Tongue (tissue), 2 donors: ENCODE measurements around the gene IL1A. TPM values are rescaled to one million over a fixed set of nuclear protein-coding genes. Genes with fewer than 3 reads are reported as not detected.

Experiments used
- DNase-seq: peaks from one replicate; pipeline ENCODE4 v3.0.0-alpha.2; 2015
- total RNA-seq: library from RNA; depleted of rRNA; stranded (reverse); fragments of >200 nt; gene quantifications from one replicate; pipeline ENCODE4 v1.2.3, GENCODE V29; 2014

Gene IL1A
- total RNA-seq, 1 donor from 2014 or later: not detected

- no peak for DNase-seq
These were observed 8.1 kb upstream of the IL1A start for GRCh38 chr2:112792419-112792818.

- DNase-seq: no peak
These were observed 7.5 kb upstream of the IL1A start for GRCh38 chr2:112791693-112792230.

GRCh38 chr2:112791019-112791418, 6.7 kb upstream of the IL1A start:
- no peak for DNase-seq

- DNase-seq: no peak
These were observed 6.0 kb upstream of the IL1A start for GRCh38 chr2:112790305-112790704.

GRCh38 chr2:112789186-112789585, 4.9 kb upstream of the IL1A start:
- DNase-seq: no peak

GRCh38 chr2:112788653-112789052, 4.4 kb upstream of the IL1A start:
- no peak for DNase-seq

- DNase-seq: no peak
These were observed 3.6 kb upstream of the IL1A start for GRCh38 chr2:112787729-112788393.

GRCh38 chr2:112787294-112787693, 3.0 kb upstream of the IL1A start:
- DNase-seq: no peak

- no peak for DNase-seq
These were observed 1.0 kb downstream of the IL1A start for GRCh38 chr2:112783187-112783714.

GRCh38 chr2:112782234-112782799, 2.0 kb downstream of the IL1A start:
- DNase-seq: no peak

- DNase-seq: no peak
These were observed 4.7 kb downstream of the IL1A start for GRCh38 chr2:112779598-112779997.

GRCh38 chr2:112777036-112777435, 7.3 kb downstream of the IL1A start:
- no peak for DNase-seq

GRCh38 chr2:112776113-112776512, 8.2 kb downstream of the IL1A start:
- no peak for DNase-seq

GRCh38 chr2:112774536-112775285, 9.6 kb downstream of the IL1A start:
- no peak for DNase-seq

GRCh38 chr2:112773556-112773955, 10.7 kb downstream of the IL1A start:
- DNase-seq: no peak

GRCh38 chr2:112772911-112773475, 11.3 kb downstream of the IL1A start:
- DNase-seq: no peak

GRCh38 chr2:112772322-112772721, 12.0 kb downstream of the IL1A start:
- DNase-seq: no peak

- no peak for DNase-seq
These were observed 15.9 kb downstream of the IL1A start for GRCh38 chr2:112768432-112768831.

GRCh38 chr2:112767693-112768330, 16.5 kb downstream of the IL1A start:
- DNase-seq: no peak

- peak; percentile 10 for DNase-seq
These were observed 19.0 kb downstream of the IL1A start for GRCh38 chr2:112765251-112765650.

GRCh38 chr2:112764071-112765044, 19.9 kb downstream of the IL1A start, which contains the start of gene CKAP2L:
CKAP2L (minus strand) TSS chr2:112764609; CDS start chr2:112764598, 11 bp downstream.
- peak; percentile 99 for DNase-seq
